Left ventricle myocardium inferior (tissue), 1 donor: Measurements from ENCODE around the gene MFSD1. TPM values are rescaled to one million over a fixed set of nuclear protein-coding genes. Genes with fewer than 3 reads are reported as not detected.

Experiments used
- DNase-seq: peaks from one replicate; pipeline ENCODE4 v3.0.0-alpha.2; 2020
- H3K27ac ChIP-seq: fragments of 200-600 bp; replicated peaks from 2 replicates; pipeline ENCODE4 v1.8.0; 2021
- H3K27me3 ChIP-seq: fragments of 200-600 bp; 2 replicates; pipeline ENCODE4 v1.8.0; 2021; ENCODE audit warnings: low read depth
- H3K36me3 ChIP-seq: fragments of 200-600 bp; 2 replicates; pipeline ENCODE4 v1.8.0; 2021
- H3K4me1 ChIP-seq: fragments of 200-600 bp; 2 replicates; pipeline ENCODE4 v1.8.0; 2021
- H3K4me3 ChIP-seq: fragments of 200-600 bp; 2 replicates; pipeline ENCODE4 v1.8.0; 2021; ENCODE audit warnings: mild to moderate bottlenecking, moderate library complexity
- H3K9me3 ChIP-seq: fragments of 200-600 bp; replicated peaks from 2 replicates; pipeline ENCODE4 v1.8.0; 2021
- intact Hi-C: fragments of 100-400 bp; cut with micrococcal nuclease; formaldehyde crosslinking; loops from one replicate; pipeline ENCODE4 v1.11.0; 2022
- total RNA-seq: library from RNA; stranded (reverse); fragmentation: NEBNext Ultra II Directional; extraction: Animal tissue kit (Norgen Biotek cat#: 25700); gene quantifications from one replicate; pipeline ENCODE4 v1.2.1, GENCODE V29; 2021
- TF ChIP-seq, protein P1 (sequence below): fragments of 200-600 bp; IDR thresholded peaks from 2 replicates; pipeline ENCODE4 v1.8.0; 2021; ENCODE audit warnings: antibody characterized with exemption, mild to moderate bottlenecking, borderline replicate concordance
- donor health status: DM: no; HTN: yes; CAD: no; lungs with severe emphysema.

MFSD1 gene
- total RNA-seq, 1 donor from 2014 or later, result 26.2 TPM

DNA sequence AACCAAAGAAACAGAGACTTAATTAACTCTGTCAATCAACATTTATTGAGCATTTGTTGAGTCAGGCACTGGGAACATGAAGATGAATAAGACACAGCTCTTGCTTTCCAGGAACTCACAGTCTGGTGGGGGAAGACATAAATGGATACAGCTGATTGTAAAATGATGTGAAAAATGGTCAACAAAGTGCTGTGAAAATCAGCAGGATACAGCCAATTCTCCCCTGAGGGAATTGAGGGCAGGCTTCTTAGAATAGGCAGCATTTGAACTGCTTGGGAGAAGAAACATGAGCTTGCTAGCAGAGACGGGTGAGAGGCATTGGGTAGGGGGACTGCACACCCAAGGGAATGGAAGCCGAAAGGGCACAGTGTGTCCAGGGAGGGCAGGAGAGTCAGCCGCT, 41.1 kb downstream of the MFSD1 start:
- no peaks in the 10 kb centered on the region for H3K36me3 ChIP-seq
- H3K4me1 ChIP-seq, result no peaks in the 10 kb centered on the region
- H3K9me3 ChIP-seq, result no peaks in the 10 kb centered on the region
- no peak overlapping the region for H3K4me3 ChIP-seq
- no peak for DNase-seq
- TF ChIP-seq, protein P1, sequence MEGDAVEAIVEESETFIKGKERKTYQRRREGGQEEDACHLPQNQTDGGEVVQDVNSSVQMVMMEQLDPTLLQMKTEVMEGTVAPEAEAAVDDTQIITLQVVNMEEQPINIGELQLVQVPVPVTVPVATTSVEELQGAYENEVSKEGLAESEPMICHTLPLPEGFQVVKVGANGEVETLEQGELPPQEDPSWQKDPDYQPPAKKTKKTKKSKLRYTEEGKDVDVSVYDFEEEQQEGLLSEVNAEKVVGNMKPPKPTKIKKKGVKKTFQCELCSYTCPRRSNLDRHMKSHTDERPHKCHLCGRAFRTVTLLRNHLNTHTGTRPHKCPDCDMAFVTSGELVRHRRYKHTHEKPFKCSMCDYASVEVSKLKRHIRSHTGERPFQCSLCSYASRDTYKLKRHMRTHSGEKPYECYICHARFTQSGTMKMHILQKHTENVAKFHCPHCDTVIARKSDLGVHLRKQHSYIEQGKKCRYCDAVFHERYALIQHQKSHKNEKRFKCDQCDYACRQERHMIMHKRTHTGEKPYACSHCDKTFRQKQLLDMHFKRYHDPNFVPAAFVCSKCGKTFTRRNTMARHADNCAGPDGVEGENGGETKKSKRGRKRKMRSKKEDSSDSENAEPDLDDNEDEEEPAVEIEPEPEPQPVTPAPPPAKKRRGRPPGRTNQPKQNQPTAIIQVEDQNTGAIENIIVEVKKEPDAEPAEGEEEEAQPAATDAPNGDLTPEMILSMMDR, result no peak
- no peak overlapping the region for H3K27ac ChIP-seq
- intact Hi-C loops, result no loop called here
- no peaks in the 10 kb centered on the region for H3K27me3 ChIP-seq

DNA sequence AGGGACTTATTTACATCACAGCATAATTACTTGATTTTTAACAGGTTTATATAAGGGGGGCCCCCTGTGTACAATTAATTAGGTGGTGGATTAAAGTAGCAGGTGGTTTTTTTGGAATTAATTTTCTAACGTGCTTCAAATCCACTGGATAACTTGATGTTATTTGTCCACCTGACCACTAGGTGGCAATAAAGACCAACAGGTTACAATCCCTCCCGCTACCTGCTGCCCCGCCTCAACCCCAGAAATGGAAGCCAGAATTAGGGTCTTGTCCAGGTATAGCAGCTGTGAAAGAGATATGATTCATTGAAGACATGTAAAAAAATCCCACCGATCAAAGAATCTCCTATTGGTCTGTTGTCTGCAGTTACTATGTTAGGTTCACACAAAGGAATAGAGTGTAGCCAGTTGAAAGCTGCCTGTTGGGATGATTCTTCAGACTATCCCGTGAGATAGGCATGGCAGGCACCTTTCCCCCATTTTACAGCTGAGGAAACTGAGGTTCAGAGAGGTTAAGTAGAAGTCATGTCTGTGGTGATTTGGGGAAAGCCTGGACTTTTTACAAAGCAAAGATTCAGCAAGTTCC, 44.0 kb downstream of the MFSD1 start:
- TF ChIP-seq, protein P1, result peak; percentile 72
- intact Hi-C loops, result loop anchor here (5.0 kb wide), 1 partner anchor 406 kb away; no protein-coding TSS in a partner anchor
- DNase-seq, result no peak

DNA sequence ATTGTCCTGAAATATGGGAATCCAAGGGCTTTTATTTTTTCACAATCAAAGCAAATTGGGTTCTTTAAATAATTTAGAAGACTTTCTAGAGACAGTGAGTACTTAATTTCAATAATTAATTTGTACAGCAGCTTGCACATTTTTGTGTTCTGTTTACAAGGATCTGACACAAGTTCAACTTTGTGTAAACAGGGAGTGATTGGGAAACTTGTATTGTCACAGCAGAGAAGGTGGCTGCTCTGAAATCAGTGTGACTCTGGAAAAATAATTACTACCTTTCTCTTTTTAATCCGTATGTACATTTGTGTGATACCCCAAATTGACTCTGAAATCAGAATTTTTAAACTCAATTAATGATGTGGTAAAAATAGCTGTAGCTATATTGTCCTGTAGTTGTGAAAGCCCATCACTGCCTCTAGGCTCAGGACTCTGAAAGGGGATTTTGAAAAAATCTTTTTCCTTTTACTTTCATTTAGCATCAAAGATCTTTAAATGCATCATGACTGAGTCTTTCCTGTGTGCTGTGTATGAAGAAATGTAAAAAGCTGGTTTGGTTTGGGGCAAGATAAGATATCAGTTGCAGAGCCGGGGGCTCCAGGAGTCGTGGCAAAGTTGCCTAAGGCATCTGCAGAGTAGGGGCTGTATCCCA, 45.1 kb downstream of the MFSD1 start:
- DNase-seq, result no peak
- Histone ChIP-seq H3K9me3 (no peaks in the 10 kb centered on the region), H3K4me1 (no peaks in the 10 kb centered on the region), H3K4me3 (no peak overlapping the region), H3K36me3 (no peaks in the 10 kb centered on the region), H3K27ac (no peak overlapping the region), H3K27me3 (no peaks in the 10 kb centered on the region)
- intact Hi-C loops, result loop anchor here (5.0 kb wide), 1 partner anchor 405 kb away; no protein-coding TSS in a partner anchor
- TF ChIP-seq, protein P1, result no peak

More for the DNA sequence above, 44.0 kb downstream of the MFSD1 start:
- no peaks in the 10 kb centered on the region for H3K36me3 ChIP-seq
- H3K4me3 ChIP-seq, result no peak overlapping the region
- H3K9me3 ChIP-seq, result no peaks in the 10 kb centered on the region
- H3K27ac ChIP-seq, result no peak overlapping the region
- H3K27me3 ChIP-seq, result no peaks in the 10 kb centered on the region
- H3K4me1 ChIP-seq, result no peaks in the 10 kb centered on the region

GRCh38 chr3:158847452-158847821, 45.6 kb downstream of the MFSD1 start:
- Histone ChIP-seq H3K4me3 (no peak overlapping the region), H3K4me1 (no peaks in the 10 kb centered on the region), H3K27ac (no peak overlapping the region), H3K27me3 (no peaks in the 10 kb centered on the region), H3K36me3 (no peaks in the 10 kb centered on the region), H3K9me3 (no peaks in the 10 kb centered on the region)
- intact Hi-C loops, result loop anchor here (5.0 kb wide), 1 partner anchor 405 kb away; no protein-coding TSS in a partner anchor
- TF ChIP-seq, protein P1, result no peak
- DNase-seq, result no peak

- TF ChIP-seq, protein P1, result no peak
- Histone ChIP-seq H3K4me3 (no peak overlapping the region), H3K9me3 (no peaks in the 10 kb centered on the region), H3K27me3 (no peaks in the 10 kb centered on the region), H3K36me3 (no peaks in the 10 kb centered on the region), H3K27ac (no peak overlapping the region), H3K4me1 (no peaks in the 10 kb centered on the region)
- no peak for DNase-seq
- intact Hi-C loops, result loop anchor here (5.0 kb wide), 1 partner anchor 404 kb away; no protein-coding TSS in a partner anchor
Measured at GRCh38 chr3:158847885-158848284, 46.0 kb downstream of the MFSD1 start.
